Panc1 (cell line): Measurements from ENCODE around the gene CAV2. TPM values are rescaled to one million over a fixed set of nuclear protein-coding genes. Genes with fewer than 3 reads are reported as not detected.

ENCODE experiments used
- ATAC-seq: fragments of 200-7000 bp; cut with Tn5 transposase; 2 replicates; pipeline ENCODE4 v1.9.1; 2020; ENCODE audit warnings: mild to moderate bottlenecking, moderate library complexity
- BruUV-seq: library from RNA; stranded (reverse); fragments of 400-500 nt; replicated peaks from 2 replicates; lab custom pipeline; 2021; lab: Mats Ljungman, UMichigan
- CTCF ChIA-PET: fragments of 300-600 bp; sonication (Branson Sonifier 250); formaldehyde crosslinking; loops from one replicate; lab custom pipeline; 2022; ENCODE audit warnings: antibody characterized with exemption; lab: Charles Lee
- POLR2A ChIA-PET: fragments of 300-600 bp; sonication (Branson Sonifier 250); formaldehyde crosslinking; loops from one replicate; lab custom pipeline; 2022; ENCODE audit warnings: antibody characterized with exemption; lab: Charles Lee
- DNase-seq: peaks from one replicate; pipeline ENCODE4 v3.0.0-alpha.2; 2010; ENCODE audit warnings: low read depth, low spot score
- H3K27ac ChIP-seq: 2 replicates; pipeline ENCODE4 v1.5.1; 2011; ENCODE audit warnings: mild to moderate bottlenecking, low read length, inconsistent platforms
- H3K27me3 ChIP-seq: fragments of 200-500 bp; sonication (Bioruptor generic); 2 replicates; pipeline ENCODE4 v1.6.0; 2014; ENCODE audit warnings: low read length, inconsistent platforms; ENCODE audit not compliant: control insufficient read depth, insufficient read depth
- H3K36me3 ChIP-seq: fragments of 200-500 bp; sonication (Bioruptor generic); 2 replicates; pipeline ENCODE4 v1.5.1; 2014; ENCODE audit warnings: inconsistent platforms, mild to moderate bottlenecking, low read length, moderate library complexity; ENCODE audit not compliant: control insufficient read depth, insufficient read depth
- H3K4me1 ChIP-seq: 2 replicates; pipeline ENCODE4 v1.5.1; 2011; ENCODE audit warnings: inconsistent platforms, mild to moderate bottlenecking, low read length, moderate library complexity; ENCODE audit not compliant: control insufficient read depth, insufficient read depth
- H3K4me3 ChIP-seq, 2 experiments: 2 replicates each; pipeline ENCODE4 v1.5.1; 2011 to 2012; ENCODE audit warnings: low read depth in 2 of 2, low read length in 2 of 2, mild to moderate bottlenecking in 2 of 2, inconsistent platforms in 1 of 2, moderate library complexity in 1 of 2
- H3K9me3 ChIP-seq: fragments of 200-500 bp; sonication (Bioruptor generic); 2 replicates; pipeline ENCODE4 v1.5.1; 2014; ENCODE audit warnings: low read depth, mild to moderate bottlenecking, inconsistent platforms, low read length, moderate library complexity; ENCODE audit not compliant: control insufficient read depth, insufficient read depth
- POLR2AphosphoS5 ChIP-seq: IDR thresholded peaks from 2 replicates; pipeline ENCODE4 v1.6.1; 2012; ENCODE audit warnings: mild to moderate bottlenecking, low read depth, low read length, moderate library complexity
- SIN3A ChIP-seq: IDR thresholded peaks from 2 replicates; pipeline ENCODE4 v1.6.1; 2012; ENCODE audit warnings: low read depth, mild to moderate bottlenecking, low read length, moderate library complexity, borderline replicate concordance; ENCODE audit not compliant: insufficient read depth
- TCF7L2 ChIP-seq: IDR thresholded peaks from 2 replicates; pipeline ENCODE4 v1.6.1; 2011; ENCODE audit warnings: mild to moderate bottlenecking, low read depth, low read length, inconsistent platforms
- in situ Hi-C: cut with HindIII; loops from 2 replicates; pipeline ENCODE4 v1.10.0; 2016; ENCODE audit warnings: low sequenced_read_pairs, low pct_unique_long_range_greater_than_20kb
- intact Hi-C: fragments of 100-400 bp; cut with micrococcal nuclease; formaldehyde crosslinking; loops from one replicate; pipeline ENCODE4 v1.10.0; 2022; ENCODE audit not compliant: unreplicated experiment
- total RNA-seq: library from RNA; stranded (reverse); gene quantifications from one replicate; pipeline ENCODE4 v1.2.1, GENCODE V29; 2021; ENCODE audit not compliant: unreplicated experiment
- TF ChIP-seq, protein P1 (sequence below): fragments of 450-650 bp; IDR thresholded peaks from 2 replicates; pipeline ENCODE4 v1.5.1; 2017; ENCODE audit warnings: mild to moderate bottlenecking
- TF ChIP-seq, protein P2 (sequence below), 2 experiments: IDR thresholded peaks; 2 replicates each; pipeline ENCODE4 v1.6.1; 2011 to 2012; ENCODE audit warnings: low read depth in 2 of 2, control low read depth in 1 of 2, low read length in 1 of 2, mild to moderate bottlenecking in 1 of 2, moderate library complexity in 1 of 2; ENCODE audit not compliant: insufficient read depth in 1 of 2

CAV2 gene
- total RNA-seq, 1 experiment from 2014 or later = 217 TPM

DNA sequence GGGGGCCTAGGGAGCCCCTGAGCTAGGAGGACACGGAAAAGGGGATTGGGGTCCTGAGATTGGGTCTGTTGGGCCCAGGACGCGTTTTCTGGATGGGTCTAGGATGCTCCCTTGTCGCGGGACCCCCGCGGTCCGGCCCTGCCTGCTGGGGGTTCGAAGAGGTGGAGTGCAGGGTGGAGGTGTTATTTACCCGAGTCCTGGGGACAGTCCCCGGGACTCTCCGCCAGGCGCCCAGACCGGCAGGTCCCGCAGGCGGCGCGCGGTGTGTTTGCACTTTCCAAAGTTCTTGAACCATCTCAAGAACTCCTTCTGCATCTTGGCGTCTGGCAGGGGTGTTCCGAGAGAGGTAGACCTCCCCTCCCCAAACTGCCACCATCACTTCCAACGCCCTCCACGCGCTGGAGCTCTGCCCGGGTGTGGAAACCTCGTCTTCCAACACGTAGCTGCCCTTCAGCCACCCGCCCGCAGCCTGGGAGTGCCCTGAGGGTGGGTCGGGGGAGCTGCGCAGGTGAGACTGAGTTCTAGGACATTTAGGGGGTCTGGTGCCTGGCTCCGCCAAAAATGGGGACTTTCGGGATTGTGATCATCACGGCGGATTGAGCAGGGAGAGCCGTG, 25.9 kb downstream of the CAV2 start:
- ChIA-PET CTCF (interaction anchor here (0.6 to 1.2 kb wide), 5 partner anchors 14 to 875 kb away, joined by 3 to 5 read pairs (median 4); partner anchors contain the start of gene CAV2), POLR2A (interaction anchor here (0.6 to 2.7 kb wide), 7 partner anchors 14 to 267 kb away, joined by 3 to 13 read pairs (median 6); no protein-coding TSS in a partner anchor)
- TF ChIP-seq SIN3A = no peak
- TF ChIP-seq TCF7L2 = no peak
- TF ChIP-seq, protein P1, sequence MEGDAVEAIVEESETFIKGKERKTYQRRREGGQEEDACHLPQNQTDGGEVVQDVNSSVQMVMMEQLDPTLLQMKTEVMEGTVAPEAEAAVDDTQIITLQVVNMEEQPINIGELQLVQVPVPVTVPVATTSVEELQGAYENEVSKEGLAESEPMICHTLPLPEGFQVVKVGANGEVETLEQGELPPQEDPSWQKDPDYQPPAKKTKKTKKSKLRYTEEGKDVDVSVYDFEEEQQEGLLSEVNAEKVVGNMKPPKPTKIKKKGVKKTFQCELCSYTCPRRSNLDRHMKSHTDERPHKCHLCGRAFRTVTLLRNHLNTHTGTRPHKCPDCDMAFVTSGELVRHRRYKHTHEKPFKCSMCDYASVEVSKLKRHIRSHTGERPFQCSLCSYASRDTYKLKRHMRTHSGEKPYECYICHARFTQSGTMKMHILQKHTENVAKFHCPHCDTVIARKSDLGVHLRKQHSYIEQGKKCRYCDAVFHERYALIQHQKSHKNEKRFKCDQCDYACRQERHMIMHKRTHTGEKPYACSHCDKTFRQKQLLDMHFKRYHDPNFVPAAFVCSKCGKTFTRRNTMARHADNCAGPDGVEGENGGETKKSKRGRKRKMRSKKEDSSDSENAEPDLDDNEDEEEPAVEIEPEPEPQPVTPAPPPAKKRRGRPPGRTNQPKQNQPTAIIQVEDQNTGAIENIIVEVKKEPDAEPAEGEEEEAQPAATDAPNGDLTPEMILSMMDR = no peak
- TF ChIP-seq, protein P2, sequence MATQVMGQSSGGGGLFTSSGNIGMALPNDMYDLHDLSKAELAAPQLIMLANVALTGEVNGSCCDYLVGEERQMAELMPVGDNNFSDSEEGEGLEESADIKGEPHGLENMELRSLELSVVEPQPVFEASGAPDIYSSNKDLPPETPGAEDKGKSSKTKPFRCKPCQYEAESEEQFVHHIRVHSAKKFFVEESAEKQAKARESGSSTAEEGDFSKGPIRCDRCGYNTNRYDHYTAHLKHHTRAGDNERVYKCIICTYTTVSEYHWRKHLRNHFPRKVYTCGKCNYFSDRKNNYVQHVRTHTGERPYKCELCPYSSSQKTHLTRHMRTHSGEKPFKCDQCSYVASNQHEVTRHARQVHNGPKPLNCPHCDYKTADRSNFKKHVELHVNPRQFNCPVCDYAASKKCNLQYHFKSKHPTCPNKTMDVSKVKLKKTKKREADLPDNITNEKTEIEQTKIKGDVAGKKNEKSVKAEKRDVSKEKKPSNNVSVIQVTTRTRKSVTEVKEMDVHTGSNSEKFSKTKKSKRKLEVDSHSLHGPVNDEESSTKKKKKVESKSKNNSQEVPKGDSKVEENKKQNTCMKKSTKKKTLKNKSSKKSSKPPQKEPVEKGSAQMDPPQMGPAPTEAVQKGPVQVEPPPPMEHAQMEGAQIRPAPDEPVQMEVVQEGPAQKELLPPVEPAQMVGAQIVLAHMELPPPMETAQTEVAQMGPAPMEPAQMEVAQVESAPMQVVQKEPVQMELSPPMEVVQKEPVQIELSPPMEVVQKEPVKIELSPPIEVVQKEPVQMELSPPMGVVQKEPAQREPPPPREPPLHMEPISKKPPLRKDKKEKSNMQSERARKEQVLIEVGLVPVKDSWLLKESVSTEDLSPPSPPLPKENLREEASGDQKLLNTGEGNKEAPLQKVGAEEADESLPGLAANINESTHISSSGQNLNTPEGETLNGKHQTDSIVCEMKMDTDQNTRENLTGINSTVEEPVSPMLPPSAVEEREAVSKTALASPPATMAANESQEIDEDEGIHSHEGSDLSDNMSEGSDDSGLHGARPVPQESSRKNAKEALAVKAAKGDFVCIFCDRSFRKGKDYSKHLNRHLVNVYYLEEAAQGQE (IDR thresholded peaks at IDR 0.05; ENCODE audit: insufficient read depth in 1 of 2, low read depth in 2 of 2, low read length in 1 of 2) = no peak
- TF ChIP-seq POLR2AphosphoS5 = no peak; the same call in 1 of the 2 replicates
- in situ Hi-C loops (no loop called here), intact Hi-C loops (loop anchor here (2.0 to 10.0 kb wide), 2 partner anchors 101 to 267 kb away; no protein-coding TSS in a partner anchor)
- Histone ChIP-seq H3K4me3 (peak overlapping the region; percentile 78 to 90), H3K27me3 (no peaks in the 10 kb centered on the region), H3K9me3 (no peaks in the 10 kb centered on the region), H3K4me1 (peaks cover 67% of the 10 kb centered on the region), H3K27ac (peak overlapping the region; percentile 99), H3K36me3 (peaks cover 28% of the 10 kb centered on the region)
- TSS peak; percentile 50 for BruUV-seq
- ATAC-seq = peak; percentile 11
- no peak for DNase-seq

DNA sequence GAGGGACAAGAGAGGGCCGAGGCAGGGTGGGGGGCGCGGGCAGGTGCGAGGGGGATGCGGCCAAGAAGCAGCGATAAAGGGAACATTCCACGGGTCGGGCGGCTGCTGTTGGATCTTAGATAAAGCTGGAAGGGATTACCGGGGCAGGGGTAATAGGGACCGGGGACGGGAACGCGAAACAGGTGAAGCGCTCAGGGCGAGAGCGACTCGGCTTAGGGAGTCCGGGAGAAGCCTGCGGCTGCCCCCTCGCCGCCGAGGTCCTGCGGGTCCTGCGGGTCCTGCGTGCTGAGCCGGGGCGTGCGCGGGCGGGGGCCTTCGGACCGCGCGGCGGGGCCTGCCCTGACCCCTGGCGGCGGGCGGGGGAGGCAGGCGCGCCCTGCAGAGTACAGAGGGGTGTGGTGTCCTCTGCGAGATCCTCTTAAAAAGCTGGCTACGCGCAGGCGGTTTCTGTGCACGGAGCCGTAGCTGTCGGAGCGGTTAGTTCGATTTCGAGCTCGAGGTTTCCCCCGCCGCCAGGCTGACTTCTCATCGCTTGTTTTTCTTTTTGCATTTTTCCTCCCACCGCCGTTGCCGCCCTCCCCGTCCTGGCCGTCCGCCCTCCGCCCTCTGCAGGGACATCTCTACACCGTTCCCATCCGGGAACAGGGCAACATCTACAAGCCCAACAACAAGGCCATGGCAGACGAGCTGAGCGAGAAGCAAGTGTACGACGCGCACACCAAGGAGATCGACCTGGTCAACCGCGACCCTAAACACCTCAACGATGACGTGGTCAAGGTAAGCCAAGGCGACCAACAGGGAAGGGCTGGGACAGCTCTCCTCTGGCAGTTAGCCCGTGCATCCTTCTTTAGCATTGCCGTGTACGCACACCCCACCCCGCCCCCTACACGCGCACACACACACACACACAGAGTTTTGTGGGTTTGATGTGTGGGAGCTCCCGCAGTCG, 26.6 kb downstream of the CAV2 start:
- Histone ChIP-seq H3K27me3 (no peaks in the 10 kb centered on the region), H3K4me3 (peak overlapping the region; percentile 78 to 90), H3K27ac (peak overlapping the region; percentile 99), H3K9me3 (no peaks in the 10 kb centered on the region), H3K36me3 (peaks cover 34% of the 10 kb centered on the region), H3K4me1 (peaks cover 67% of the 10 kb centered on the region)
- ChIA-PET CTCF (interaction anchor here (0.6 to 1.2 kb wide), 5 partner anchors 11 to 63 kb away, joined by 3 to 5 read pairs (median 3); partner anchors contain the start of gene CAV2), POLR2A (interaction anchor here (0.5 to 2.7 kb wide), 11 partner anchors 11 to 268 kb away, joined by 3 to 13 read pairs (median 6); no protein-coding TSS in a partner anchor)
- ATAC-seq (peak; percentile 77), DNase-seq (no peak)
- intact Hi-C loops = loop anchor here (2.0 to 10.0 kb wide), 2 partner anchors 101 to 267 kb away; no protein-coding TSS in a partner anchor
- BruUV-seq = no TSS peak
- in situ Hi-C loops = no loop called here
- TF ChIP-seq, protein P2 (IDR thresholded peaks at IDR 0.05; ENCODE audit: insufficient read depth in 1 of 2, low read depth in 2 of 2, low read length in 1 of 2) = no peak
- TF ChIP-seq, protein P1 = peak; percentile 98
- peak; percentile 35; the same call in 1 of the 2 replicates for TF ChIP-seq TCF7L2
- TF ChIP-seq POLR2AphosphoS5 = peak; percentile 89
- peak; percentile 96 for TF ChIP-seq SIN3A
